ENCODE data around the gene KCNAB1.

The KCNAB1 gene

GRCh38 chr3:156433138-156433537 lies 312.8 kb downstream of the KCNAB1 start:
- H3K27me3 ChIP-seq = no peaks in the 10 kb centered on the region
- H3K36me3 ChIP-seq = no peaks in the 10 kb centered on the region
- no peaks in the 10 kb centered on the region for H3K9me3 ChIP-seq
- H3K4me3 ChIP-seq (ENCODE audit: low read depth in 1 of 2, low read length in 1 of 2) = no peak overlapping the region
- no peak for TF ChIP-seq CTCF (IDR thresholded peaks at IDR 0.05)
- H3K4me1 ChIP-seq (ENCODE audit: control insufficient read depth in 1 of 2, insufficient read depth in 1 of 2, low read depth in 1 of 2, low read length in 1 of 2) = no peaks in the 10 kb centered on the region
- no peak overlapping the region for H3K27ac ChIP-seq

- TF ChIP-seq CTCF (IDR thresholded peaks at IDR 0.05) = no peak
- H3K9me3 ChIP-seq = no peaks in the 10 kb centered on the region
- no peak overlapping the region for H3K4me3 ChIP-seq (ENCODE audit: low read depth in 1 of 2, low read length in 1 of 2)
- H3K4me1 ChIP-seq (ENCODE audit: control insufficient read depth in 1 of 2, insufficient read depth in 1 of 2, low read depth in 1 of 2, low read length in 1 of 2) = no peaks in the 10 kb centered on the region
- H3K27me3 ChIP-seq = no peaks in the 10 kb centered on the region
- no peaks in the 10 kb centered on the region for H3K36me3 ChIP-seq
- no peak overlapping the region for H3K27ac ChIP-seq
Measured at GRCh38 chr3:156433910-156434309, 313.5 kb downstream of the KCNAB1 start.

DNA sequence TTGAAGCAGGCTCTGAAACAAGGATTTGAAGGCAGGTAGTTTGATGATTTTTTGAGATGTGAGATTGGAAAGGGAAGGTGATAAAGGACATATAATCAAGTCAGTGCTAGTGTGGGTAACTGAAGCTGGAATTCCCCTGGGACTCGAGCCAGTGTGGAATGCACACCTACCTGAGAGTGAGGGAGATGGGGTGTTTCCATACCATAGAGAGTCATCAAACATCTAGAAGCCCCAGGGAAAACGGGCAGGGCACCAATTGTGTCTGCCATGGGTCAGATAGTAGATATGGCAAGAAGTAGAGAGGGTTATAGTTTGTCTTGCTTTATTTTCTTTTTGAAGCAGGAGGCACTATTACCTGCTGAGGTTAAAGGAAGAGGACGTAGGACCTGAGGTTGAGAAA lies 314.5 kb downstream of the KCNAB1 start:
- no peak overlapping the region for H3K4me3 ChIP-seq (ENCODE audit: low read depth in 1 of 2, low read length in 1 of 2)
- TF ChIP-seq CTCF (IDR thresholded peaks at IDR 0.05) = no peak
- H3K9me3 ChIP-seq = no peaks in the 10 kb centered on the region
- no peaks in the 10 kb centered on the region for H3K4me1 ChIP-seq (ENCODE audit: control insufficient read depth in 1 of 2, insufficient read depth in 1 of 2, low read depth in 1 of 2, low read length in 1 of 2)
- H3K36me3 ChIP-seq = no peaks in the 10 kb centered on the region
- no peak overlapping the region for H3K27ac ChIP-seq
- H3K27me3 ChIP-seq = no peaks in the 10 kb centered on the region

DNA sequence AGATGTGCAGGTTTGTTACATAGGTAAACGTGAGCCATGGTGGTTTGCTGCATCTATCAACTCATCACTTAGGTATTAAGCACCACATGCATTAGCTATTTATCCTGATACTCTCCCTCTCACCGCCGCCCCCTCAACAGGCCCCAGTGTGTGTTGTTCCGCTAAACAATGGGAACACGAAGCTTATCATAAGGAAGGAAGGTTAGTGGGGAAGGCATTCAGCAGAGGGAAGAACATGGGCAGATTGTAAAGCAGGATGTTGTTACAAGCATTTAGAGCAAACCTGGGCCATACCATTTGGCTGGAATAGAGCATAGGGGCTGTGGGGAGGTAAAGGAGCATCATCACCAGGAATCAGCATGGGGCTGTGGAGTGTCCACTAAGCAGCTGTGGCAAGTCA lies 322.7 kb downstream of the KCNAB1 start:
- H3K9me3 ChIP-seq = no peaks in the 10 kb centered on the region
- no peak overlapping the region for H3K27ac ChIP-seq
- peaks cover 7% of the 10 kb centered on the region for H3K27me3 ChIP-seq
- no peaks in the 10 kb centered on the region for H3K36me3 ChIP-seq
- H3K4me1 ChIP-seq (ENCODE audit: control insufficient read depth in 1 of 2, insufficient read depth in 1 of 2, low read depth in 1 of 2, low read length in 1 of 2) = no peaks in the 10 kb centered on the region
- TF ChIP-seq CTCF (IDR thresholded peaks at IDR 0.05) = no peak
- no peak overlapping the region for H3K4me3 ChIP-seq (ENCODE audit: low read depth in 1 of 2, low read length in 1 of 2)

DNA sequence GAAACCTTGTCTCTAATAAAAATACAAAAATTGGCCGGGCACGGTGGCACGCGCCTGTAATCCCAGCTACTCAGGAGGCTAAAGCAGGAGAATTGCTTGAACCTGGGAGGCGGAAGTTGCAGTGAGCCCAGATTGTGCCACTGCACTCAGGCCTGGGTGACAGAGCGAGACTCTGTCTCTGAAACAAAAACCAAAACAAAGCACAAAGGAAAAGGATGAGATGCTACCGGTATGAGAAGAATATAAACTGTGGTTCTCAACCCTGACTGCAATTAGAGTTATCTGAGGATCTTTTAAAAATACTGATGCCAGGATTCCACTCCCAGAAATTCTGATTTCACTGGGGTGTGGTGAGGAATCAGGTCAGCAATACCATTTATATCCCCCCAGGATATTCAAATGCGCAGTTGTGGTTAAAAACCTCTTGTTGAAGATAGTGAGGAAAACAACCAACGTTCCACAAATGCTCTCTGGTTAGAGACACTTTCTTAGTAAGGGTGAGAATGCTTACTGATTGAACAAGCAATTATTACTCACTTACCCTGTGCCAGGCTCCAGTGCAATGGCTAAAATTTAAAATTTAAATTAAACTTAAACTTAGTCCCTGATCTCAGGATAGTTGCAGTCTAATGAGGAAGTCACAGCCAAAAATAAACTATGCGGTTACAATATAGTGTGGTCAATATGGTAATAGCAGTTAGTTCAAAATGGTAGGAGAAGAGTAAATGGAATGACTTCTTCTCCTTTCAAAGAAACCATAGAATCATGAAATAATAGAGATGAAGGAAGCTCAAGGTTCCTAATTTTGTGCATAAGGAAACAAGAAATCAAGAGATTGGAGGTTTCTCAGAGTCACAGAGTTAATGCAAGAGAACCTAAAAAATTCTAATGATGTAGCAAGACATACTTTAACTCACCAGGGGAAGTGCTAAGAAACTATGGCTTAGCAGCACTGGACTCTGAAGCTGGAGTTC lies 325.0 kb downstream of the KCNAB1 start:
- H3K4me3 ChIP-seq (ENCODE audit: low read depth in 1 of 2, low read length in 1 of 2) = no peak overlapping the region
- no peaks in the 10 kb centered on the region for H3K9me3 ChIP-seq

More for the DNA sequence above, 325.0 kb downstream of the KCNAB1 start:
- H3K27ac ChIP-seq = no peak overlapping the region
- no peaks in the 10 kb centered on the region for H3K4me1 ChIP-seq (ENCODE audit: control insufficient read depth in 1 of 2, insufficient read depth in 1 of 2, low read depth in 1 of 2, low read length in 1 of 2)
- TF ChIP-seq CTCF (IDR thresholded peaks at IDR 0.05) = no peak
- peaks cover 10% of the 10 kb centered on the region for H3K27me3 ChIP-seq
- H3K36me3 ChIP-seq = no peaks in the 10 kb centered on the region

Measured in neutrophil (primary cell).